ENCODE results near the gene MAP3K6.

GRCh38 chr1:27333717-27334279 lies 33.0 kb downstream of the MAP3K6 start:
- TF ChIP-seq CTCF (IDR thresholded peaks at IDR 0.05; ENCODE audit: extremely low read depth in 1 of 2, insufficient read depth in 1 of 2, low read depth in 1 of 2, low read length in 2 of 2) (no peak), POLR2AphosphoS5 (IDR thresholded peaks at IDR 0.05; ENCODE audit: insufficient read depth, low read depth, low read length) (no peak), POLR2A (IDR thresholded peaks at IDR 0.05; ENCODE audit: low read depth, low read length) (no peak), MYC (IDR thresholded peaks at IDR 0.05; ENCODE audit: low read depth, low read length) (no peak), MAX (IDR thresholded peaks at IDR 0.05; ENCODE audit: insufficient read depth, insufficient read length) (no peak), EZH2 (IDR thresholded peaks at IDR 0.05; ENCODE audit: borderline replicate concordance, low read depth, low read length, severe bottlenecking) (no peak), GATA2 (IDR thresholded peaks at IDR 0.05; ENCODE audit: insufficient read depth, insufficient read length, low read depth, low read length) (no peak), JUN (IDR thresholded peaks at IDR 0.05; ENCODE audit: borderline replicate concordance, insufficient read depth, insufficient read length, low read depth) (no peak), FOS (IDR thresholded peaks at IDR 0.05; ENCODE audit: borderline replicate concordance, insufficient read depth, low read length) (no peak)

Data from endothelial cell of umbilical vein (primary cell).